Stimulated activated naive CD4-positive, alpha-beta T cell treated with Interleukin-2 at 50 U/mL for 16 hours (primary cell): ENCODE measurements around the gene NT5E.
A peak's percentile ranks its signal among the peaks of the same experiment; 100 is the strongest.

Experiments used
- DNase-seq: peaks from one replicate; lab custom pipeline; 2025; lab: John Stamatoyannopoulos, UW

Gene NT5E

GRCh38 chr6:85460154-85460920 is 10.5 kb downstream of the NT5E start:
- no peak for DNase-seq

- DNase-seq: no peak
These were observed 11.3 kb downstream of the NT5E start for GRCh38 chr6:85460921-85461797.

- no peak for DNase-seq
These were observed 11.9 kb downstream of the NT5E start for GRCh38 chr6:85461798-85462170.

GRCh38 chr6:85462673-85463072 is 12.8 kb downstream of the NT5E start:
- DNase-seq: no peak

- no peak for DNase-seq
These were observed 13.9 kb downstream of the NT5E start for GRCh38 chr6:85463621-85464259.

DNA sequence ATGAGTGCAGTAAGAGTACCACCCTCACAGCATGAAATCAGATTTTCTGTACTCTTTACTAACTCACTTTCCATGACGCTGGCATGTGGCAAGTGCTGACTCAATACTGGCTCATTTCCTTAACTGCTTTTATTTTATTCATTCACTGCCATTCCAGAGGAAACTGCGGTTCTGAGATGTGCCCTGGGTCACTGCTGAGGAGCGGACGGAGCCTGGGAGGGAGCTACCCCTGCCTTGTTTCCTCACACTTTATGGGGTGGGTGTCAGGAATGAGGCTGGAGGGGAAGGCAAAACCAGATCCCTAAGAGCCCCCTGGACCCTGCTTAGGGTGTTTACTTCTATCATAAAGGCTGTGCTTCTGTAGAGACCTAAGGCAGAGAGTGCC is 14.4 kb downstream of the NT5E start:
- DNase-seq: peak; percentile 27

DNA sequence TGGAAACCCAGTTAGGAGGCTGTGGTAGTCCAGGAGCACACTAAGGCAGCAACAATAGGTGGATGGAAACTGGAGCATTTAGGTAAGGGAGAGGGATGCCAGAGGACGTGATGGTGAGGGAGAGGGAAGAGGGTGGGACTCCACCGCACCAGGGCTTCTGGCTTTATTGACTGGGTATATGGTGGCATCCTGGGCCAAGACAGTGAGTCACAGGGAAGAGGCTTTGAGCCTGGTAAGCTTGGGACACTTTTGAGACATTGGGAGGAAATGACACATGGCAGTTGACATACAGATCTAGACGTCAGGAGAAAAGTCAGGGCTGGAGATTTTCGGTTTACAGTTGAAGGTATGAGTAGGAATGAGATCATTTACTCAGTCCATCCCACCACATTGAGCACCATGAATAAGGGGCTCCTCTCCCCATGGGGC is 14.9 kb downstream of the NT5E start:
- no peak for DNase-seq

GRCh38 chr6:85465762-85466161 is 15.9 kb downstream of the NT5E start:
- no peak for DNase-seq

DNA sequence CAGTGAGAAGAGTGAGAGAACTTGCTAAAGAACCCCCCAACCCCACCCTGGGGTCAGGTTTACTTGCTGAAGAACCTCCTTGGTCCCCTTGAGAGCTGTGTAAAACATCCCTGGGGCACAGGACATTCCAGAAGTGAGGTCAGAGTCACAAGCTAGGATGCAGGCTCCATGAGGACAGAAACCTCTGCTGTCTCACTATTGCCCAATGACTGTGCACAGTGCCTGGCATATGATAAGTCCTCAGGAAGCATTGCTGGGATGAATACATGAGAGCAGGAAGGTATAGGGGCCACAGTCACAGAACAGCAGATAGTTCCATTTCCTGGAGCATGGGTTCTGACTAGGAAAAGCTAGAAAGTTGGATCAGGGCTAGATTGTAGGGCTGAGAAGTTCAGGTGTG is 18.4 kb downstream of the NT5E start:
- no peak for DNase-seq

GRCh38 chr6:85469276-85470022 is 19.6 kb downstream of the NT5E start:
- DNase-seq: no peak

GRCh38 chr6:85470023-85470410 is 20.1 kb downstream of the NT5E start:
- DNase-seq: no peak

GRCh38 chr6:85472744-85473143 is 22.9 kb downstream of the NT5E start:
- no peak for DNase-seq

DNA sequence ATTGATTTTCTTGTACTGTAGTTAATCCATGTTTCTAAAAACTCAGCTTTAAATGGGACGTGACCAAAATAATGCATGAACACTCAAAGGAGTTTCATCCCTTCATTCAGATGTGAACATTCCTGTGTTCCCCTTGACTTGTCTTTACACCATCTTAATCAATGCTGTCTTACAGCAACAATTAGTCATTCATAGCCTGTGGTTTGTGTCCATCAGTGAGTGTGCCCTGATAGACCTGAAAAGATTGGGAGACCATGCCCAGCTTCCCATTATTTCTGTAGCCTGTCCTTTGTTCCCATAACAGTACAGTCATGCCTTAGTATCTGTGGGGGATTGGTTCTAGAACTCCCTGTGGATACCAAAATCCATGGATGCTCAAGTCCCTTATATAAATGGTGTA is 23.9 kb downstream of the NT5E start:
- DNase-seq: no peak

GRCh38 chr6:85476532-85476931 is 26.6 kb downstream of the NT5E start:
- DNase-seq: no peak

DNA sequence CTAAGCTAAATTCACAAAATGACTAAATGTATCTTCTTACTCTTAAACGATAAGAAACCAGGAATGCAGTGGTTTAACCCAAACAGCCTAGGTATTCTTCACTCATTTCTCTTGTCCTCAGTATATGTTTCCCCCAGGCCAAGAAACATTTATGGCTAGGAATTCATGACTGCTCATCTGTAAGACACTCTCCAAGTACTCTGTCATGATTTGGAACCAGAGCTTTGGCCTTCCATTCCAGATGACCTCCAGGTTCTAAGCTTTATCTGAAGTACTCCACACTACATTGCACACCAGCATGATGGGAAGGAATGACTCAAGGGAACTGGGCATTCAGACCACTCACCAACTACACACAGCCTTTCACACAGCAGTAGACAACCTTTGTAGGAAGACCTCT is 29.3 kb downstream of the NT5E start:
- DNase-seq: no peak

DNA sequence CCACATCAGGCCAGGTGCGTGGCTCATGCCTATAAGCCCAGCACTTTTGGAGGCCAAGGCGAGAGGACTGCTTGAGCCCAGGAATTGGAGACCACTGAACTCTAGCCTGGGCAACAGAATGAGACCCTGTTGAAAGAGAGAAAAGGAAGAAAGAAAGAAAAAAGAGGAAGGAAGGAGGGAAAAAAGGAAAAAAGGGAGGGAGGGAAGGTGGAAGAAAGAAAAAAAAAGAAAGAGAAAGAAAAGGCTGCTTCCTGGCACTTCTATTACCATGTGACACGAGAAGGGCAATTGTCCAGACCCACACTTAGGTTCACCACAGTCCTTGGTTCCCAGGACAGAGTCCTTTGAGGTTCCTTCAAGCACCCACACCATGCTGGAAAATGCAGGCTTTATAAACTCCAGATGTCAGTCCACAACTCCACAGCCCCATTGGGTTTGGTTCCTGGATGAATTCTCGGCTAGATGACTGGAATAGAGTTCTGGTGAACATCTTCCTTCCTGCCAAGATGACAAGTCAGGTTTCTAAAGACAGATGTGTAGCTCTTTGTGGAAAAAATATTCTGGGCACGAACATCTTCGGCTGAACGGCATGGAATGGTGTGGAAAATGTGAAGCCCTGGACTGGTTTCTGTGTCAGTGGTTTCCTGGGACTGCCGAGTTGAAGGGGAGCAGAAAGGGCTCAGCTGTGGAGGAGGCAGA is 32.5 kb downstream of the NT5E start:
- DNase-seq: no peak

- peak; percentile 59 for DNase-seq
These were observed 33.2 kb downstream of the NT5E start for GRCh38 chr6:85482905-85483700.

DNA sequence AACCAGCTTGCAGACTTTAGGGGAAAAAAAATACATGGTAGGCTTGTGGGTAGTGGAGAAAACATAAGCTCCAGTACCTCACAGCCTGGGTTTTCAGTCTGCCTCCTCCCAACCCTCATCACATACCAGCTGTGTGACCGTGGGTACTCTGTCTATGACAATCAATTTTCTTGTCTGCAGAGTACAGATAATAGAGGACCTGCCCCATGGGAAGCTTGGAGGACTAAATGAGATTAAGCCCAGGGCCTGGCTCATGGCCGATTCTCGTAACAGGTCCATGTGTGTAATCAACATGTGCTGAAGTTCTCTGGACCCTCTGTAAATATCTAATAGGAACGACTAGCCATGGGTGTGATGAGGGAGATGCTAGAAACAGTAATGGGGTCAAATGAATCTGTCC is 34.0 kb downstream of the NT5E start:
- no peak for DNase-seq

- no peak for DNase-seq
These were observed 35.1 kb downstream of the NT5E start for GRCh38 chr6:85484948-85485347.

DNA sequence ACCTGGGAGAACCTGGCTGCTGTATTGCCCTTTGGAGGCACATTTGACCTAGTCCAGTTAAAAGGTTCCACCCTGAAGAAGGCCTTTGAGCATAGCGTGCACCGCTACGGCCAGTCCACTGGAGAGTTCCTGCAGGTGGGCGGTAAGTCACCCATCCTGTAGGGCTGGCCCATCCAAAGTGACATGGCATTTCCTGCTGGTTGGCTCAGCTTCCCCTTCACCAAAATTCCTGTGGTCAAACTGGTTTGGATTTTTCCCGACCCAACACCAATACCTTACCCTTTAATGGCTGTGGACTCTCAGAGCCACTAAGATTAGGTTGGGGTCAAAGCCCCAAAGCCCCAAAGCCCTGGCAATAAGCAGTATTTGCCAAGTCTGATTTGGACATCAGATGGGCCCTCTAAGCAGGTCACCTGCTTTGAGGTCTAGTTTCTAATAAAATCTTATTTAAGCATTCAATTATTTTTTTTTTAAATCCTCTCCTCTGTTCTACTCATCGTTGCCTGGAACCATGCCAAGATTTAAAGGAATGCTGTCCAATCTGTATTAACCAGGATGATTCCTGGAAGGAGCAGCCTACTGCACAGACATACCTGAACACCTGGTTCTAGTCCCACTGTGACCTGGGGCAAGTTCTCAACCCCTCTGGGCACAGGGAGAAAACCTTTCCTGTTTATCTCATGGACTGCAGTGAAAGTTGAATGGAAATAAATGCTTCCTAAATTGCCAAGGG is 40.8 kb downstream of the NT5E start:
- no peak for DNase-seq
